Keratinocyte (primary cell): ENCODE data around the gene SPATS2. TPM values are rescaled to one million over a fixed set of nuclear protein-coding genes. Genes with fewer than 3 reads are reported as not detected.

Source experiments
- DNase-seq: peaks from one replicate; pipeline ENCODE4 v3.0.0-alpha.2; 2011; ENCODE audit warnings: low read depth, missing footprints, low spot score
- FAIRE-seq: peaks from 2 replicates; lab custom pipeline; 2011; peaks lifted over from hg19 to GRCh38; lab: Jason Lieb, UNC
- H2AFZ ChIP-seq: 2 replicates; pipeline ENCODE4 v1.6.0; 2012; ENCODE audit warnings: low read length, control low read depth, inconsistent platforms; ENCODE audit not compliant: control insufficient read depth
- H3K27ac ChIP-seq: 2 replicates; pipeline ENCODE4 v1.5.1; 2011; ENCODE audit warnings: low read length; ENCODE audit not compliant: control insufficient read depth, insufficient read depth
- H3K27me3 ChIP-seq: 3 replicates; pipeline ENCODE4 v1.6.0; 2011; ENCODE audit warnings: low read length; ENCODE audit not compliant: control insufficient read depth, insufficient read depth; ENCODE audit errors: extremely low read depth
- H3K36me3 ChIP-seq, 2 experiments: 2 replicates in 1 of 2; 3 replicates in 1 of 2; pipeline ENCODE4 v1.5.1; 2011; ENCODE audit warnings: low read length in 2 of 2, mild to moderate bottlenecking in 1 of 2; ENCODE audit not compliant: control insufficient read depth in 2 of 2, insufficient read depth in 2 of 2; ENCODE audit errors: extremely low read depth in 1 of 2
- H3K4me1 ChIP-seq: 3 replicates; pipeline ENCODE4 v1.5.1; 2011; ENCODE audit warnings: low read length; ENCODE audit not compliant: control insufficient read depth, insufficient read depth; ENCODE audit errors: extremely low read depth
- H3K4me2 ChIP-seq: 3 replicates; pipeline ENCODE4 v1.6.0; 2011; ENCODE audit warnings: low read depth, low read length; ENCODE audit not compliant: control insufficient read depth, insufficient read depth; ENCODE audit errors: extremely low read depth
- H3K4me3 ChIP-seq, 3 experiments: fragments of 200-600 bp in 1 of 3; sonication (generic) in 1 of 3; 2 replicates in 2 of 3; 3 replicates in 1 of 3; pipeline ENCODE4 v1.5.1; 2011 to 2016; ENCODE audit warnings: low read length in 3 of 3, mild to moderate bottlenecking in 3 of 3, control low read depth in 2 of 3, inconsistent platforms in 1 of 3, low read depth in 1 of 3, mixed read lengths in 1 of 3, mixed run types in 1 of 3, moderate library complexity in 1 of 3; ENCODE audit not compliant: control insufficient read depth in 2 of 3, insufficient read depth in 2 of 3; ENCODE audit errors: extremely low read depth in 1 of 3
- H3K79me2 ChIP-seq: 2 replicates; pipeline ENCODE4 v1.6.0; 2012; ENCODE audit warnings: low read length; ENCODE audit not compliant: control insufficient read depth, insufficient read depth
- H3K9ac ChIP-seq: 3 replicates; pipeline ENCODE4 v1.6.0; 2011; ENCODE audit warnings: low read length; ENCODE audit not compliant: control insufficient read depth, insufficient read depth; ENCODE audit errors: extremely low read depth
- H3K9me1 ChIP-seq: 3 replicates; pipeline ENCODE4 v1.6.0; 2011; ENCODE audit warnings: low read length; ENCODE audit not compliant: control insufficient read depth, insufficient read depth; ENCODE audit errors: extremely low read depth
- H3K9me3 ChIP-seq: 2 replicates; pipeline ENCODE4 v1.5.1; 2012; ENCODE audit warnings: low read depth, low read length; ENCODE audit not compliant: control insufficient read depth
- H4K20me1 ChIP-seq: 3 replicates; pipeline ENCODE4 v1.6.0; 2011; ENCODE audit warnings: low read length; ENCODE audit not compliant: control insufficient read depth, insufficient read depth; ENCODE audit errors: extremely low read depth
- EZH2 ChIP-seq: IDR thresholded peaks from one replicate; pipeline ENCODE4 v1.6.1; 2012; ENCODE audit warnings: inconsistent platforms, mild to moderate bottlenecking, low read length, moderate library complexity
- dilution Hi-C: fragments of 300-500 bp; cut with MboI; formaldehyde crosslinking; loops from one replicate; pipeline ENCODE4 v1.7.0; 2020; ENCODE audit warnings: low sequenced_read_pairs; ENCODE audit not compliant: extremely low pct_ligation_motif_present
- polyA plus RNA-seq, 5 experiments: library from polyadenylated mRNA; depleted of rRNA in 3 of 5; stranded (reverse) in 3 of 5; stranded (forward) in 1 of 5; unstranded in 1 of 5; fragments of >200 nt; gene quantifications; 1 replicate in 1 of 5; 2 replicates in 3 of 5; 3 replicates in 1 of 5; pipeline versions ENCODE4 v1.2.1 to v1.2.3, GENCODE V29; 2011 to 2012; ENCODE audit warnings: missing spikeins in 2 of 5, low read depth in 1 of 5, low replicate concordance in 1 of 5
- TF ChIP-seq, protein P1 (sequence below), 3 experiments: IDR thresholded peaks in 1 of 3; conservative IDR thresholded peaks in 1 of 3; optimal IDR thresholded peaks in 1 of 3; 2 replicates in 2 of 3; 3 replicates in 1 of 3; pipeline versions ENCODE3 to v1.5.1; 2011; ENCODE audit warnings: low read length in 3 of 3, mild to moderate bottlenecking in 3 of 3, moderate library complexity in 2 of 3, control low read depth in 1 of 3, inconsistent platforms in 1 of 3; ENCODE audit not compliant: insufficient read depth in 2 of 3; ENCODE audit errors: extremely low read depth in 1 of 3

SPATS2 gene
- polyA plus RNA-seq, 1 donor (not counting 4 experiments of a cell fraction or from before 2014, with no cell fraction given): 47.9 TPM

DNA sequence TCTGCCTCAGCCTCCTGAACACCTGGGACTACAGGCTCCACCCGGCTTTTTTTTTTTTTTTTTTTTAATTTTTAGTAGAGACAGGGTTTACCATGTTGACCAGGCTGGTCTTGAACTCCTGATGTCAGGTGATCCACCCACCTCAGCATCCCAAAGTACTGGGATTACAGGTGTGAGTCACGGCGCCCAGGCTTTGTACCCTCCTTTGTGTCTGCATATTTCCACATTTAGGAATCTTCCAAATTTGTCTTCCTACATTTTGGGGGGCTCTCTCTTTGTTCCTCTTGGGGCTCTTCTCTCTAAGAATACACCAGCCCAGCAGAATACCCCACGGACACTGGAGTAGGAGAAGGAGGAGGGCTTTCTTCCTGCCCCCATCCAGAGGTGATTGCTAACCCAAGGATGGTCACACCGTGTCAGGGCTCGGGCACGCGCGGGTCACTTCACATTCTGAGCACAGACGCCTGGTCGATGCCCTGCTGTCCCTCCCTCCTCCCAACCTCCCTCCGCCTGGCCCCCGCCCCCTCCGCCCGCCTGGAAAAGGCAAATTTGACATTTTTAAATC is 22.7 kb upstream of the SPATS2 start:
- no peak overlapping the region for H3K27ac ChIP-seq
- no peak overlapping the region for H3K4me2 ChIP-seq
- H4K20me1 ChIP-seq: no peaks in the 10 kb centered on the region
- no peaks in the 10 kb centered on the region for H3K9me1 ChIP-seq
- DNase-seq: no peak
- FAIRE-seq: no peak
- TF ChIP-seq EZH2: peak; percentile 19
- TF ChIP-seq, protein P1, sequence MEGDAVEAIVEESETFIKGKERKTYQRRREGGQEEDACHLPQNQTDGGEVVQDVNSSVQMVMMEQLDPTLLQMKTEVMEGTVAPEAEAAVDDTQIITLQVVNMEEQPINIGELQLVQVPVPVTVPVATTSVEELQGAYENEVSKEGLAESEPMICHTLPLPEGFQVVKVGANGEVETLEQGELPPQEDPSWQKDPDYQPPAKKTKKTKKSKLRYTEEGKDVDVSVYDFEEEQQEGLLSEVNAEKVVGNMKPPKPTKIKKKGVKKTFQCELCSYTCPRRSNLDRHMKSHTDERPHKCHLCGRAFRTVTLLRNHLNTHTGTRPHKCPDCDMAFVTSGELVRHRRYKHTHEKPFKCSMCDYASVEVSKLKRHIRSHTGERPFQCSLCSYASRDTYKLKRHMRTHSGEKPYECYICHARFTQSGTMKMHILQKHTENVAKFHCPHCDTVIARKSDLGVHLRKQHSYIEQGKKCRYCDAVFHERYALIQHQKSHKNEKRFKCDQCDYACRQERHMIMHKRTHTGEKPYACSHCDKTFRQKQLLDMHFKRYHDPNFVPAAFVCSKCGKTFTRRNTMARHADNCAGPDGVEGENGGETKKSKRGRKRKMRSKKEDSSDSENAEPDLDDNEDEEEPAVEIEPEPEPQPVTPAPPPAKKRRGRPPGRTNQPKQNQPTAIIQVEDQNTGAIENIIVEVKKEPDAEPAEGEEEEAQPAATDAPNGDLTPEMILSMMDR (optimal IDR thresholded peaks at IDR 0.05 in 1 of 3, IDR thresholded peaks at IDR 0.05 in 1 of 3, conservative IDR thresholded peaks at IDR 0.05 in 1 of 3; ENCODE audit: extremely low read depth in 1 of 3, insufficient read depth in 2 of 3, low read length in 3 of 3): no peak
- H3K9me3 ChIP-seq: no peaks in the 10 kb centered on the region
- dilution Hi-C loops: no loop called here
- H3K27me3 ChIP-seq: peaks cover 83% of the 10 kb centered on the region
- no peak overlapping the region for H3K9ac ChIP-seq
- no peaks in the 10 kb centered on the region for H3K36me3 ChIP-seq
- H2AFZ ChIP-seq: no peak overlapping the region
- no peaks in the 10 kb centered on the region for H3K79me2 ChIP-seq
- H3K4me3 ChIP-seq: no peak overlapping the region
- peaks cover 24% of the 10 kb centered on the region for H3K4me1 ChIP-seq

DNA sequence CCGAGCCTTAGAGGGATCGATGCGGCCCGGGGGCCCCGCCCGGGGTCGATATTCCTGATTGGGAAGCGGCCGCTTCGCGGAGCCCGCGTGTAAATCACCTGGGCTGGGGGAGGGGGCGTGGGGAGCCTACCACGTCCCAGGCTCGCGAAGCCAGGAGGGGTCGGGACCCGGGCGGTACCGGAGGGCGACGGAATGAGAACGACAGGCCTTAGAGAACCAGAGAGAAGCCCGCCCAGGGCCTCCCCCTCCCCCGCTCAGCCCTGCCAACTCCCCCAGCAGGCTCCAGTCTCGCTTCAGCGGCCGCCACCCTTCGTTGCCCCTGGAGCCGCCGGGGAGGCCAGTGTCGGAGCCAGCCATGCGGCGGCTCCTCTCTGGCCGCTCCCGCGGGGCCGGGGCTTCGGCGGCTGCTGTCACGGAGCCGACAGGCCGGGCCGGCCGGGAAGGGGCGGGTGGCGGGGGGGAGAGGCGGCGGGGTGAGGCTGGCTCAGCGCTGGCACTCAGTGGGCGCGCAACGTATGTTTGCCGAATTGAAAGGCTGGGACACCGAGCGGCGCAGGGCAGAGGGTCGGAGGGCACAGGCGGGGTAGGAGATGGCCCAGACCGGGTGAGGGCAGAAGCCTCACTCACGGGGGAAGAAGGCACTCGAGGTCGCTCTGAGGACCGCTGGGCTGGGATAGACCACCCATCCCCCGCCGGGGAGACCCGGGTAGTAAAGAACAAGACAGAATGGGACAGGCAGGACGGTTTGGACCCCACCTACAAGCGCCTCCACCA is 22.0 kb upstream of the SPATS2 start:
- DNase-seq (no peak), FAIRE-seq (no peak)
- H3K4me2 ChIP-seq: peak overlapping the region; percentile 63
- H3K9me1 ChIP-seq: no peaks in the 10 kb centered on the region
- no peak overlapping the region for H3K27ac ChIP-seq
- H4K20me1 ChIP-seq: no peaks in the 10 kb centered on the region
- H3K36me3 ChIP-seq: no peaks in the 10 kb centered on the region
- peak overlapping the region; percentile 26 for H3K9ac ChIP-seq
- H3K79me2 ChIP-seq: no peaks in the 10 kb centered on the region
- H3K4me3 ChIP-seq: peak overlapping the region; percentile 2 to 54 (median 38)
- peaks cover 24% of the 10 kb centered on the region for H3K4me1 ChIP-seq
- peaks cover 85% of the 10 kb centered on the region for H3K27me3 ChIP-seq
- TF ChIP-seq, protein P1 (optimal IDR thresholded peaks at IDR 0.05 in 1 of 3, IDR thresholded peaks at IDR 0.05 in 1 of 3, conservative IDR thresholded peaks at IDR 0.05 in 1 of 3; ENCODE audit: extremely low read depth in 1 of 3, insufficient read depth in 2 of 3, low read length in 3 of 3): no peak
- TF ChIP-seq EZH2: peak; percentile 98
- H2AFZ ChIP-seq: peak overlapping the region; percentile 42
- dilution Hi-C loops: no loop called here
- no peaks in the 10 kb centered on the region for H3K9me3 ChIP-seq
